ENCODE results near the gene RAMP3.

RAMP3 gene

GRCh38 chr7:45185028-45185863 is 27.7 kb downstream of the RAMP3 start:
- intact Hi-C loops (cut with DNase I; ENCODE audit: low total_unique reads) = no loop called here
- TF ChIP-seq CTCF (IDR thresholded peaks at IDR 0.05) = no peak
- no peaks in the 10 kb centered on the region for H3K9me3 ChIP-seq
- no peaks in the 10 kb centered on the region for H3K4me1 ChIP-seq
- H3K27ac ChIP-seq = no peak overlapping the region
- no peaks in the 10 kb centered on the region for H3K27me3 ChIP-seq
- no peak for DNase-seq
- no peaks in the 10 kb centered on the region for H3K36me3 ChIP-seq
- H3K4me3 ChIP-seq = no peak overlapping the region

DNA sequence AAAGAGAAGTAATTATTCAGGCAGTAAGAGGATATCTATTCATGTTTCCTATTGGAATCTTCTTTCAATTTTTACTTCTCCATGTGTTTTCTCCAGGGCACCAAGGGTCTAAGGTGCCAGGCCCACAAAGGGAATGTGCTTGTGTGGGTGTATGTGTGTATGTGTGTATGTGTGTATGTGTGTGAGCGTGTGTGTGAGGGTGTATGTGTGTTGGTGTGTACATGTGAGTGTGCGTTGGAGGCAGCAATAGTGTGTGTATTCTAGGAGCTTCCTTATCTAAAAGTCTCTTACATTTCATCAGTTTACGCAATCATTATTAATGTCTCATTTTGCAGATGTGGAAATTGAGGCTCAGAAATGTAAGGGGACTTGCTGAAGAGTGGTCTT is 28.3 kb downstream of the RAMP3 start:
- Histone ChIP-seq H3K4me3 (no peak overlapping the region), H3K27ac (no peak overlapping the region), H3K9me3 (no peaks in the 10 kb centered on the region), H3K4me1 (no peaks in the 10 kb centered on the region), H3K36me3 (no peaks in the 10 kb centered on the region), H3K27me3 (no peaks in the 10 kb centered on the region)
- no peak for DNase-seq
- intact Hi-C loops (cut with DNase I; ENCODE audit: low total_unique reads) = no loop called here
- TF ChIP-seq CTCF (IDR thresholded peaks at IDR 0.05) = no peak

DNA sequence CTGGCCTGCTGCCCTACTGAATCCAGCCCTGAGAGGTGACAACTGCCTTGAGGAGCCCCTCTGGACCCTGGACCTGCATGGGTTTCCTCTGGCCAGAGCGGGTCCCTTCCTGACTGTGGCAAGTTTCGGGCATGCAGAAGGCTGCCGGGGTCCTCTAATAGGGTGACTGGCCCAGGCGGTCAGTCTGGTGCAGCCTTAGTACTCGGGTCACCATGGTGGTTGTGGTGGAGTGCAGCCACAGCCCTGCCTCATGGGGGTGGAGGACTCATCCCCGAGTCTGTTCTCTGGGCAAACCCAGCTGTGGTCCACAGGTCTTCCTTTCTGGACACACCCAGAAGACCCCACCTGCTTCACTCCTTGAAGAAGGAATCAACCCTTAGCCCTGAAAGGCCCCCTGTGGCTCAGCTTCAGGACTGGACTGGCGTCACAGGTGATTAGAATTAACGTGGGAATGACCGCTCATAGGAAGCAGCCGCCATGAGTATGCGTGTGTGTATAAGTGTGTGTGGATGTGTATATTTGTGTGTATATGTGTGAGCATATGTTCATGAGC is 28.7 kb downstream of the RAMP3 start:
- Histone ChIP-seq H3K27me3 (no peaks in the 10 kb centered on the region), H3K9me3 (no peaks in the 10 kb centered on the region), H3K27ac (no peak overlapping the region), H3K4me3 (no peak overlapping the region), H3K36me3 (no peaks in the 10 kb centered on the region), H3K4me1 (no peaks in the 10 kb centered on the region)
- TF ChIP-seq CTCF (IDR thresholded peaks at IDR 0.05) = no peak
- intact Hi-C loops (cut with DNase I; ENCODE audit: low total_unique reads) = no loop called here
- no peak for DNase-seq

DNA sequence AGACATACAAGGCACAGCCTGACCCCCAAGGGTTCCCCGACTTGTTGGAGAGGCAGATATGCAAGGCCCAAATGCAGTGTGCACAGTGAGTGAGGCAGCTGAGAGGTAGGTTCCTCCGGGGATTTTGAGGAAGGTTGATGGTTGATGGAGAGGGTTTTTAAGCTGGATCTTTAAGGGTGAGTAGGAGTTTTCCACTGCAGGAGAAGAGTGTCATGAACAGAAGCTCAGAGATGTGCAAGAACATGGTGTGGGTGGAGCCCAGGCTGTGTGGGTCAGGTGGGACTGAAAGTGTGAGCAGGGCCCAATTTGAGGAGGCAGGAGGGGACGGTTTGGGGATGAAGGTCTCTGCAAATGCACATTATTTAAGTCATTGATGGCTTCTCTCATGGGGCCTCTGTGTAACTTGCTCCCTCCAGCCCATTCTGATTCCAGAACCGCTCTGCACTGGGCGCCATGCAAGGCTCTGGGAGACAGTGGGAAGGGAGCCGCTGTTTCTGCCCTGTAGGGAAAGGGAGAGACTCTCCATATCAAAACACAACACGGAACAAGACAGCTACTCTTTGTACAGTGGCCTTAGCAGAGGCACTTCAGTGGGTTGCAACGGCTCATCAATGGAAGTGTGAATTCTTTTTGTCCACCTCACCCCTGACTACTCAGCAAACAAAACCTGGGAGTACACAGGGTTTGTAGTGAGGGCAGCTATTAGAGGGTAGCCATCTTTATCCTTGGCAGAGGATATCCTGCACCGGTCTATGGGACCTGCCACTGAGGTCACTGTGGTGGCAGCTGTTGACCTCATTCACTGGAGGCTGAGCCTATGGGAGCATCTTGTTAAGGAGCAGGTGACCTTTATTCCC is 29.7 kb downstream of the RAMP3 start:
- TF ChIP-seq CTCF (IDR thresholded peaks at IDR 0.05) = no peak
- intact Hi-C loops (cut with DNase I; ENCODE audit: low total_unique reads) = no loop called here
- H3K27me3 ChIP-seq = no peaks in the 10 kb centered on the region

GRCh38 chr7:45187946-45188411 is 30.4 kb downstream of the RAMP3 start:
- intact Hi-C loops (cut with DNase I; ENCODE audit: low total_unique reads) = no loop called here

More for the DNA sequence above, 29.7 kb downstream of the RAMP3 start:
- Histone ChIP-seq H3K36me3 (no peaks in the 10 kb centered on the region), H3K9me3 (no peaks in the 10 kb centered on the region), H3K27ac (no peak overlapping the region), H3K4me3 (no peak overlapping the region), H3K4me1 (no peaks in the 10 kb centered on the region)
- DNase-seq = no peak

More at GRCh38 chr7:45187946-45188411, 30.4 kb downstream of the RAMP3 start:
- Histone ChIP-seq H3K27me3 (no peaks in the 10 kb centered on the region), H3K27ac (no peak overlapping the region), H3K4me3 (no peak overlapping the region), H3K4me1 (no peaks in the 10 kb centered on the region), H3K9me3 (no peaks in the 10 kb centered on the region), H3K36me3 (no peaks in the 10 kb centered on the region)
- no peak for DNase-seq
- TF ChIP-seq CTCF (IDR thresholded peaks at IDR 0.05) = no peak
